Measurements from ENCODE around the gene ITGA7. TPM values are rescaled to one million over a fixed set of nuclear protein-coding genes. Genes with fewer than 3 reads are reported as not detected.

The ITGA7 gene
- total RNA-seq, 1 experiment from 2014 or later = 14.7 TPM

- Histone ChIP-seq H3K36me3 (ENCODE audit: insufficient read depth, low read length, poor library complexity, severe bottlenecking) (peaks cover 37% of the 10 kb centered on the region), H3K4me1 (ENCODE audit: insufficient read depth, low read length, poor library complexity, severe bottlenecking) (peaks cover 21% of the 10 kb centered on the region)
- intact Hi-C loops (cut with micrococcal nuclease; ENCODE audit: unreplicated experiment) = loop anchor here (5.0 kb wide), 1 partner anchor 66 kb away; no protein-coding TSS in a partner anchor
Observed at GRCh38 chr12:55723516-55724225, 16.0 kb upstream of the ITGA7 start.

DNA sequence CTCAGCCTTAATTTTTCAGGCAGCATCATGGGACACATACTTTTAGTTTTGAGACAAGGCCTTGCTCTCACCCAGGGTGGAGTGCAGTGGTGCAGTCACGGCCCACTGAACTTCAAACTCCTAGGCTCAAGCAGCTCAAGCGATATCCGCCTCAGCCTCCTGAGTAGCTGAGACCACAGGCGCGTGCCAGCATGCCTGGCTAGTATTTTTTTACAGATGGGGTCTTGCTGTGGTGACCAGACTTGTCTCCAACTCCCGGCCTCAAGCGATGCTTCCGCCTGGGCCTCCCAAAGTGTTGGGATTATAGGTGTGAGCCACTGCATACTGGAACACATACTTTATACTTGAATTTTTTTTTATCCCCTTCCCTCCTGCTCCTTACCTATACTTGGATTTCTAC lies 15.2 kb upstream of the ITGA7 start:
- DNase-seq (ENCODE audit: low spot score) = no peak
- Histone ChIP-seq H3K27me3 (replicated peaks; ENCODE audit: insufficient read depth, low read depth, low read length, poor library complexity) (no peaks in the 10 kb centered on the region), H3K4me1 (ENCODE audit: insufficient read depth, low read length, poor library complexity, severe bottlenecking) (peaks cover 28% of the 10 kb centered on the region), H3K4me3 (ENCODE audit: low read depth, low read length, poor library complexity, severe bottlenecking) (no peak overlapping the region), H3K27ac (ENCODE audit: low read depth, low read length, poor library complexity, severe bottlenecking) (no peak overlapping the region), H3K36me3 (ENCODE audit: insufficient read depth, low read length, poor library complexity, severe bottlenecking) (peaks cover 37% of the 10 kb centered on the region), H3K9me3 (ENCODE audit: low read depth, low read length, poor library complexity, severe bottlenecking) (no peaks in the 10 kb centered on the region)
- TF ChIP-seq EZH2 (IDR thresholded peaks at IDR 0.05; ENCODE audit: borderline replicate concordance, low read depth, low read length, poor library complexity, severe bottlenecking) = no peak
- TF ChIP-seq CTCF (conservative IDR thresholded peaks at IDR 0.05; ENCODE audit: low read depth, low read length) = no peak
- ChIA-PET POLR2A (ENCODE audit: low non-redundant PET) (no interaction called here), CTCF (interaction anchor here (0.7 to 1.1 kb wide), 2 partner anchors 11 to 65 kb away, joined by 3 to 7 read pairs; no protein-coding TSS in a partner anchor)
- no TSS peak for BruUV-seq (replicated peaks)
- intact Hi-C loops (cut with micrococcal nuclease; ENCODE audit: unreplicated experiment) = loop anchor here (5.0 kb wide), 1 partner anchor 66 kb away; no protein-coding TSS in a partner anchor

More at GRCh38 chr12:55723516-55724225, 16.0 kb upstream of the ITGA7 start:
- no TSS peak for BruUV-seq (replicated peaks)
- Histone ChIP-seq H3K27ac (ENCODE audit: low read depth, low read length, poor library complexity, severe bottlenecking) (no peak overlapping the region), H3K27me3 (replicated peaks; ENCODE audit: insufficient read depth, low read depth, low read length, poor library complexity) (no peaks in the 10 kb centered on the region), H3K4me3 (ENCODE audit: low read depth, low read length, poor library complexity, severe bottlenecking) (no peak overlapping the region), H3K9me3 (ENCODE audit: low read depth, low read length, poor library complexity, severe bottlenecking) (no peaks in the 10 kb centered on the region)
- ChIA-PET POLR2A (ENCODE audit: low non-redundant PET) (no interaction called here), CTCF (interaction anchor here (1.1 kb wide), 1 partner anchor 10 kb away, joined by 7 read pairs; no protein-coding TSS in a partner anchor)
- DNase-seq (ENCODE audit: low spot score) = no peak
- no peak for TF ChIP-seq CTCF (conservative IDR thresholded peaks at IDR 0.05; ENCODE audit: low read depth, low read length)
- TF ChIP-seq EZH2 (IDR thresholded peaks at IDR 0.05; ENCODE audit: borderline replicate concordance, low read depth, low read length, poor library complexity, severe bottlenecking) = no peak

DNA sequence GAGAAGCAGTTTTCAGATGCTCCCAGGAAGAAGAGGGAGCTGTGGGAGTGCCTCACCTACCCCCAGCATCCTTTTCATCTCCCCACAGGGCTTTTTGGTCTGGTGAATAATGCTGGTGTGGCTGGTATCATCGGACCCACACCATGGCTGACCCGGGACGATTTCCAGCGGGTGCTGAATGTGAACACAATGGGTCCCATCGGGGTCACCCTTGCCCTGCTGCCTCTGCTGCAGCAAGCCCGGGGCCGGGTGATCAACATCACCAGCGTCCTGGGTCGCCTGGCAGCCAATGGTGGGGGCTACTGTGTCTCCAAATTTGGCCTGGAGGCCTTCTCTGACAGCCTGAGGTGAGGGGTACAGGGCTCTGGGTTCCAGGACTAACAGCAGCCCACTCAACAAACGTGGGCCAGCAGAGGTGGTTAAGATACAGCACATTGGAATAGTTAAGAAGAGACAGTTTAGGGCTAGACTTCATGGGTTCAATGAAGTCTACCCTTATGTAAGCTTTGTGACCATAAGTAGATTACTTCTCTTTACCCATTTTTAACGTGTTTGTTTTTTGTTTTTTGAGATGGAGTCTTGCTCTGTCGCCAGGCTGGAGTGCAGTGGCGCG lies 14.0 kb upstream of the ITGA7 start:
- Histone ChIP-seq H3K4me1 (ENCODE audit: insufficient read depth, low read length, poor library complexity, severe bottlenecking) (peaks cover 38% of the 10 kb centered on the region), H3K4me3 (ENCODE audit: low read depth, low read length, poor library complexity, severe bottlenecking) (no peak overlapping the region), H3K36me3 (ENCODE audit: insufficient read depth, low read length, poor library complexity, severe bottlenecking) (peaks cover 27% of the 10 kb centered on the region), H3K27ac (ENCODE audit: low read depth, low read length, poor library complexity, severe bottlenecking) (no peak overlapping the region), H3K9me3 (ENCODE audit: low read depth, low read length, poor library complexity, severe bottlenecking) (no peaks in the 10 kb centered on the region), H3K27me3 (replicated peaks; ENCODE audit: insufficient read depth, low read depth, low read length, poor library complexity) (no peaks in the 10 kb centered on the region)
- POLR2A ChIA-PET (ENCODE audit: low non-redundant PET) = interaction anchor here (0.6 kb wide), 1 partner anchor 13 kb away, joined by 3 read pairs; no protein-coding TSS in a partner anchor
- no peak for TF ChIP-seq CTCF (conservative IDR thresholded peaks at IDR 0.05; ENCODE audit: low read depth, low read length)
- no peak for TF ChIP-seq EZH2 (IDR thresholded peaks at IDR 0.05; ENCODE audit: borderline replicate concordance, low read depth, low read length, poor library complexity, severe bottlenecking)
- DNase-seq (ENCODE audit: low spot score) = no peak
- CTCF ChIA-PET = no interaction called here
- no TSS peak for BruUV-seq (replicated peaks)
- intact Hi-C loops (cut with micrococcal nuclease; ENCODE audit: unreplicated experiment) = loop anchor here (5.0 kb wide), 1 partner anchor 64 kb away; no protein-coding TSS in a partner anchor
